ENCODE data around the gene MTMR2.

- TF ChIP-seq MAX (IDR thresholded peaks at IDR 0.05) (no peak), MAFF (IDR thresholded peaks at IDR 0.05; ENCODE audit: low read depth, low read length) (no peak), ZNF704 (CRISPR knock-in tag; IDR thresholded peaks at IDR 0.05; ENCODE audit: borderline replicate concordance) (no peak), CHD2 (IDR thresholded peaks at IDR 0.05; ENCODE audit: low read depth, low read length) (no peak), RAD21 (CRISPR knock-in tag; IDR thresholded peaks at IDR 0.05) (no peak), STAG1 (CRISPR knock-in tag; IDR thresholded peaks at IDR 0.05) (no peak)
Measured at GRCh38 chr11:95796501-95796900, 127.4 kb downstream of the MTMR2 start.

Measured in HepG2 (cell line).